C4-2B (cell line): ENCODE data around the gene PRAMEF4.
"Not testable (repeated sequence)": the region's sequence is repeated elsewhere in the genome, so short reads cannot be mapped to it uniquely, and the experiment has no call there.

Source experiments
- H3K27ac ChIP-seq: fragments of 450-650 bp; 2 replicates; pipeline ENCODE4 v1.5.1; 2017
- ZFX ChIP-seq: fragments of 450-650 bp; IDR thresholded peaks from 2 replicates; pipeline ENCODE4 v1.6.1; 2017
- TF ChIP-seq, protein P1 (sequence below): fragments of 450-650 bp; conservative IDR thresholded peaks from 2 replicates; pipeline ENCODE4 v1.5.1; 2017; ENCODE audit warnings: mild to moderate bottlenecking

Gene PRAMEF4

DNA sequence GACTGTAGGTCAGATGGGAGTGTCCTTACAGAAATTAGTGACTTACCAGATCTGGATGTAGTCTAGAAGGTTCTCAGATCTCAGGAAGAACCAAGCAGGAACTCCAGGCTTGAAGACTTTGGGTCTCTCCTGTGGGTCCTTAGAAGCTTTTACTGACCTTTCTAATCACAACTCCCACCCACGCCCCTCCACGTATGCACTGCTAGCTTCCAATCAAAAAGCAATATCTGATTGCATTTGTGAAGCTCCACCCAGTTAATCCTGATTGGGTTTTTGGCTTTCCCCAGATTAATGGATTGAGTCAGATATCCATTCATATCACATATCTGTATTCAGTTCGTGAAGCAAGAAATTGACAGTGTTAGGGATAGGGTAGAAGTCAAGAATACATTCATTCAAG lies at the start of gene PRAMEF4:
TSS of gene PRAMEF4 (minus strand) at position 101 of the 400 bp plus-strand sequence. CDS start 2,807 bp downstream, outside the sequence.
- not testable (repeated sequence) for H3K27ac ChIP-seq

- H3K27ac ChIP-seq: not testable (repeated sequence)
These were observed 38.4 kb upstream of the PRAMEF4 start for GRCh38 chr1:12924368-12924767.

DNA sequence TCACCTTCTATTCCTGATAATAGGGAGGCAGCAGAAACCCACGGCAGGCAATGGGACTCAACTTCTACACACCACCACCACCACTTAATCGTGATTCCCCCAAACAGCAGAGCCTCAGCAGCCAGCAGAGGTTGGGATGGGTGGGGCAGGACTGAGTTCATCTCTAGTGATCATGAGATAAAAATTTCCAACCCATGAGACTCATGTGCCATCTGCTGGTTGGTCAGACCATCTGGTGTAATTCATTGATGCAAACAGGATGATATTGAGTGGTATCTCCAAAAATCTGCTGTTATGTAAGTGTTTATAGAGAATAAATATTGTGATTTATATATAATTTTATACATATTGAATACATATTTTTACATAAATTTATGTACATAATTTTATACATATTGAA lies 35.7 kb upstream of the PRAMEF4 start:
- H3K27ac ChIP-seq: not testable (repeated sequence)

DNA sequence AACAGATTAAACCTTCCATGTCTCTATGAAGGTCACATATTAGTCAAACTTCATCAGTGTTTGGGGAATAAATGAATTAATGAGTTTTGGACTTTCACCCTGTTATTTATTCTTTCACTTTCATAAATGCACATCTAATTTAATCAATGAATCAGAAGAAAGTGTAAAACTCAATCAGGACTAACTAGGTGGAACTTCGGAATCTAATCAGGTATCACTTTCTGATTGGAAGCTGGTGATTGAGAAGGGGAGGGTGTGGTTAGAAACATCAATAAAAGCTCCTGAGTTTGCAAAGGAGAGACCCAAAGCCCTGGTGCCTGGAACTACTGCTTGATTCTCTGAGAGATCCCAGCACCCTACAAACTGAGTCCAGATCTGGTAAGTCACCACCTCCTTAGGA lies 30.3 kb upstream of the PRAMEF4 start, which contains the start of gene PRAMEF7:
TSS of gene PRAMEF7 (plus strand) at position 301 of the 400 bp plus-strand sequence. CDS start 1,083 bp downstream, outside the sequence.
- not testable (repeated sequence) for H3K27ac ChIP-seq

- not testable (repeated sequence) for H3K27ac ChIP-seq
These were observed 18.0 kb upstream of the PRAMEF4 start for GRCh38 chr1:12903793-12904572.

- not testable (repeated sequence) for H3K27ac ChIP-seq
These were observed 13.2 kb upstream of the PRAMEF4 start for GRCh38 chr1:12899186-12899585.

GRCh38 chr1:12898170-12898569 lies 12.2 kb upstream of the PRAMEF4 start, which contains the start of gene PRAMEF10:
PRAMEF10 (minus strand) TSS chr1:12898270; CDS start chr1:12895847, 2,423 bp downstream.
- H3K27ac ChIP-seq: not testable (repeated sequence)

GRCh38 chr1:12878453-12878852 lies 7.5 kb downstream of the PRAMEF4 start:
- not testable (repeated sequence) for H3K27ac ChIP-seq

DNA sequence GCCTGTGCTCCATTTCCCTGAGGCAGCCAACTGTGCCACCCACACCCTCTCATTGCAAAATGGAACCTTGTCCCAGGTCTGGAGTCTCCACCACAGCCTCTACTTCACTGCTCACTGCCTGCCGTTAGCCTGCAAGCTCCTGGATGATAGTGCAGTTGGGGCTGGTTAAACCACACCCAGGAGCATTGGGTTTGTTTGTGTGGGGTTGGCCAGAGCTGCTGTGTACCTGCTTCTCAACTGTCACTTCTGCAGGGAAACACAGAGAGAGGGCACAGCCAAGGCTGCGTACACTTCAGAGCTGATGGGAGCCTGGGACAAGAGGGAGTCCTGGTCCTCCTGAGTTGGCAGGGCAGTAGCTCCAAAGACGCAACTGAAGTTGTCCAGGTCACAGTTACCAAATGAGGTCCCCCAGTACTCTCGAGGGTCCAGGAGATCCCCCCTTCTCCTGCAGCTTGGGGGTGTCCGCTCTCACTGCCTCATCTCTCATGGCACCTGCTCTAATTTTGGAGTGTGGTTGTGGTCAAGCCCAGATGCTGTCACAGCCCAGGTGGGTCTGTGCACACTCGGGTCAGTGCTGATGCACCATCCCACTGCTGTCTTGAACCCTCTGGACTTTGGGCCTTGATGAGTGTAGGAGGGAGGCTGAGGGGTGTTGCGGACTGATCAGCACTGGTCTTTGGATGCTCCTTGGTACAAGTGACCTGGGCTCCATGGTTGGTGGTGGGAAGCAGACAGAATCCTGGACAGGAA lies 22.7 kb downstream of the PRAMEF4 start:
- not testable (repeated sequence) for H3K27ac ChIP-seq

DNA sequence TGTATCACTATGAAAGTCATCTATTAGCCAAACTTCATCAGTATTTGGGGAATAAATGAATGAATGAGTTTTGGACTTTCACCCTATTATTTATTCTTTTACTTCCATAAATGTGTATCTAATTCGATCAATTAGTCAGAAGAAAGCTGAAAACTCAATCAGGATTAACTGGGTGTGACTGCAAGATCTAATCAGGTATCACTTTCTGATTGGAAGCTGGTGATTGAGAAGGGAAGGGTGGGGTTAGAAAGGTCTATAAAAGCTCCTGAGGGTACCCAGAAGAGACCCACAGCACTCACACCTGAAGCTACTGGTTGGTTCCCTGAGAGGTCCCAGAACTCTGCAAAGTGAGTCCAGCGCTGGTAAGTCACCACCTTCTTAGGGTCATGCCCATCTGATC lies 29.2 kb downstream of the PRAMEF4 start, which contains the start of gene PRAMEF2:
TSS of gene PRAMEF2 (plus strand) at position 301 of the 400 bp plus-strand sequence. CDS start 1,924 bp downstream, outside the sequence.
- H3K27ac ChIP-seq: not testable (repeated sequence)

GRCh38 chr1:12851779-12852178 lies 34.2 kb downstream of the PRAMEF4 start:
- no peak overlapping the region for H3K27ac ChIP-seq
- TF ChIP-seq, protein P1, sequence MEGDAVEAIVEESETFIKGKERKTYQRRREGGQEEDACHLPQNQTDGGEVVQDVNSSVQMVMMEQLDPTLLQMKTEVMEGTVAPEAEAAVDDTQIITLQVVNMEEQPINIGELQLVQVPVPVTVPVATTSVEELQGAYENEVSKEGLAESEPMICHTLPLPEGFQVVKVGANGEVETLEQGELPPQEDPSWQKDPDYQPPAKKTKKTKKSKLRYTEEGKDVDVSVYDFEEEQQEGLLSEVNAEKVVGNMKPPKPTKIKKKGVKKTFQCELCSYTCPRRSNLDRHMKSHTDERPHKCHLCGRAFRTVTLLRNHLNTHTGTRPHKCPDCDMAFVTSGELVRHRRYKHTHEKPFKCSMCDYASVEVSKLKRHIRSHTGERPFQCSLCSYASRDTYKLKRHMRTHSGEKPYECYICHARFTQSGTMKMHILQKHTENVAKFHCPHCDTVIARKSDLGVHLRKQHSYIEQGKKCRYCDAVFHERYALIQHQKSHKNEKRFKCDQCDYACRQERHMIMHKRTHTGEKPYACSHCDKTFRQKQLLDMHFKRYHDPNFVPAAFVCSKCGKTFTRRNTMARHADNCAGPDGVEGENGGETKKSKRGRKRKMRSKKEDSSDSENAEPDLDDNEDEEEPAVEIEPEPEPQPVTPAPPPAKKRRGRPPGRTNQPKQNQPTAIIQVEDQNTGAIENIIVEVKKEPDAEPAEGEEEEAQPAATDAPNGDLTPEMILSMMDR: no peak
- no peak for TF ChIP-seq ZFX

DNA sequence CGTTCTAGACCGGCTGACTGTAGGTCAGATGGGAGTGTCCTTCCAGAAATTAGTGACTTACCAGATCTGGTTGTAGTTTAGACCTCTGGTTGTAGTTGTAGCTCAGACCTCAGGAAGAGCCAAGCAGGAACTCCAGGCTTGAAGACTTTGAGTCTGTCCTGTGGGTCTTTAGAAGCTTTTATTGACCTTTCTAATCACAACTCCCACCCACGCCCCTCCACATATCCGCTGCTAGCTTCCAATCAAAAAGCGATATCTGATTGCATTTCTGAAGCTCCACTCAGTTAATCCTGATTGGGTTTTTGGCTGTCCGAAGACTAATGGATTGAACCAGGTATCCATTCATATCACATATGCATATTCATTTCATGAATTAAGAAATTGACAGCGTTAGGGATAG lies 37.4 kb downstream of the PRAMEF4 start, which contains the start of gene HNRNPCL1:
TSS of gene HNRNPCL1 (minus strand) at position 101 of the 400 bp plus-strand sequence. CDS start 431 bp downstream, outside the sequence.
- H3K27ac ChIP-seq: not testable (repeated sequence)

DNA sequence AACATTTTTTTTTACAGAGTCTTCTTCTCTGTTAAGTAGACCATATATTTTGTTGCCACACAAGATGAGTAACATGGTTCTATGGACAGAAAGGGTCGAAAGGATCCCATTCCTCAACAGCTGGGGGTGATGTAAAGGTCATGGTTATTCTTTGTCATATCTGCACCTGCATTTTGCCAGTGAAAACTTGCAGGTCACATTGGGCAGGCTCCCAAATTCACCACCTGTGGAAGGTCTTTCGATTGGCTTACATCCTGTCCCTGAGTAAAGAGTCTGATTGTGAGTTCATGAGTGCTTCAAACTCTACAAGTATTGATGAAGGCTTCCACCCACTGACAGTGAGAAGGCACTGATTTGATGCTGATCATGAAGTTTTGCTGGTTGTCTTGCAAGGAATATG lies 52.8 kb downstream of the PRAMEF4 start:
- H3K27ac ChIP-seq: not testable (repeated sequence)

DNA sequence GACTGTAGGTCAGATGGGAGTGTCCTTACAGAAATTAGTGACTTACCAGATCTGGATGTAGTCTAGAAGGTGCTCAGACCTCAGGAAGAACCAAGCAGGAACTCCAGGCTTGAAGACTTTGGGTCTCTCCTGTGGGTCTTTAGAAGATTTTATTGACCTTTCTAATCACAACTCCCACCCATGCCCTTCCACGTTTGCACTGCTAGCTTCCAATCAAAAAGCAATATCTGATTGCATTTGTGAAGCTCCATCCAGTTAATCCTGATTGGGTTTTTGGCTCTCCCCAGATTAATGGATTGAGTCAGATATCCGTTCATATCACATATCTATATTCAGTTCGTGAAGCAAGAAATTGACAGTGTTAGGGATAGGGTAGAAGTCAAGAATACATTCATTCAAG lies 54.7 kb downstream of the PRAMEF4 start, which contains the start of gene PRAMEF11:
TSS of gene PRAMEF11 (minus strand) at position 101 of the 400 bp plus-strand sequence. CDS start 2,621 bp downstream, outside the sequence.
- not testable (repeated sequence) for H3K27ac ChIP-seq
